GM10248 (cell line): ENCODE measurements around the gene RAB11FIP3.

Experiments used
- CTCF ChIA-PET: fragments of 300-600 bp; sonication (Branson Sonifier 250); formaldehyde crosslinking; extraction: SDS; loops from one replicate; lab custom pipeline; 2021; ENCODE audit warnings: antibody characterized with exemption; lab: Yijun Ruan, JAX
- POLR2A ChIA-PET: fragments of 350-650 bp; sonication (Branson Sonifier 250); formaldehyde crosslinking; extraction: SDS; loops from one replicate; lab custom pipeline; 2020; ENCODE audit warnings: antibody characterized with exemption; lab: Yijun Ruan, JAX
- DNase-seq: peaks from one replicate; pipeline ENCODE4 v3.0.0; 2012; ENCODE audit errors: extremely low spot score
- CTCF ChIP-seq: IDR thresholded peaks from 2 replicates; pipeline ENCODE4 v1.5.1; 2012; ENCODE audit warnings: mild to moderate bottlenecking, low read depth; ENCODE audit errors: extremely low read depth, missing control alignments, control extremely low read depth

RAB11FIP3 gene

GRCh38 chr16:565419-566330 lies 140.2 kb downstream of the RAB11FIP3 start:
- DNase-seq, result no peak
- TF ChIP-seq CTCF, result no peak
- POLR2A ChIA-PET, result no interaction called here
- CTCF ChIA-PET, result no interaction called here

DNA sequence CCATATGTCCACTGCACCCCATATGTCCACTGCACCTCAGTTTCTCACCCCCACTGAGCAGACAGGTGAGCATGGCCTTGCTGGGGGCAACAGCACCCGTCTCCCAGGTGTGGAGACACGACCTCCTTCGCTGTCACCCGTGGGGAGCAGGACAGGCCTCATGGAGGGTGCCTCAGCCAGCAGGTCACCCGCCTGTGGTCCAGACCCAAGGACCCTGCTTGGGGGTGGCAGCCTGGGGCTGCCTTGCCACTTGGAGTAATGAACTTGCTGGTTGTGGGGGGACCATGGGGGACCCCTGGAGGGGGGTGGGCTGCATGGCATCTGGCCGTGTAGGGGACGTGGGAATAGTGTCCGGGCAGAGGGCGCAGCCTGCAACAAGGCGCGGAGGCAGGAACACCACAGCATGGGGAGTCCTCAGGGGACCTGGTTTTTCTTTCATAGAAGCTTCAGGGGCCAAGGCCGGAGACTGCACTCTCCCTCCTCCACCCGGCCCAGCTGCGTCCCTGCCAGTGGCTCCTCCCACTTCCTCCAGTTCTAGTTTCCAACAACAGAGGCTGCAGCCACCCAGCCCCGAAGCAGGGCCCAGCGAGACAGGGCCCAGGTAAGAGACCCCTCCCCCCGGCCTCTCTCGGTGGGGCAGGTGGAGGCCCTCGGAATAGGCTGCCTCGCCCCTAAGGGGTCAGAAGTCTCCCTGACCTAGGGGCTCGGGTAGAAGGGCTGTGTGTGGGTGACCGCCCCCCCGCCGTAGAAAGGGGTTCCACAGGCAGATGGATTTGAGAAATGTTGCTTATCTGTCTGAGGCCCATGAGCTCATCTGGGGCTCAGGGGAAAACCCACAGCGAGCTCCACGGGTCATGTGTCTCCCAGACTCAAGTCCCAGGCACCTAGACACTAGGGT lies 141.3 kb downstream of the RAB11FIP3 start, which contains the start of gene NHLRC4:
NHLRC4 (plus strand) TSS at position 531 of the 898 bp plus-strand sequence. CDS start 1,043 bp downstream, outside the sequence.
- peak; percentile 91 for DNase-seq
- TF ChIP-seq CTCF, result no peak
- ChIA-PET CTCF (interaction anchor here (1.1 kb wide), 2 partner anchors 10 to 13 kb away, joined by 3 to 4 read pairs; no protein-coding TSS in a partner anchor), POLR2A (interaction anchor here (0.5 kb wide), 1 partner anchor 1398 kb away, joined by 3 read pairs; the partner anchor contains the start of gene RPS2)

GRCh38 chr16:567373-568256 lies 142.2 kb downstream of the RAB11FIP3 start:
- TF ChIP-seq CTCF, result no peak
- CTCF ChIA-PET, result interaction anchor here (1.1 kb wide), 2 partner anchors 9 to 12 kb away, joined by 3 to 4 read pairs; no protein-coding TSS in a partner anchor
- POLR2A ChIA-PET, result interaction anchor here (0.5 kb wide), 1 partner anchor 1397 kb away, joined by 3 read pairs; the partner anchor contains the start of gene RPS2
- no peak for DNase-seq

GRCh38 chr16:568401-569258 lies 143.2 kb downstream of the RAB11FIP3 start:
- DNase-seq, result no peak
- POLR2A ChIA-PET, result no interaction called here
- CTCF ChIA-PET, result no interaction called here
- no peak for TF ChIP-seq CTCF

GRCh38 chr16:569445-570254 lies 144.2 kb downstream of the RAB11FIP3 start, which contains the start of gene PIGQ:
Gene PIGQ (plus strand): TSS chr16:569968. CDS start chr16:574075, 4,107 bp downstream.
- TF ChIP-seq CTCF, result no peak
- CTCF ChIA-PET, result no interaction called here
- DNase-seq, result peak; percentile 91
- POLR2A ChIA-PET, result no interaction called here
